Hepatocyte (in vitro differentiated cells): Measurements from ENCODE around the gene CASD1. TPM values are rescaled to one million over a fixed set of nuclear protein-coding genes. Genes with fewer than 3 reads are reported as not detected.

Experiments
- DNase-seq: peaks from one replicate; pipeline ENCODE4 v3.0.0-alpha.2; 2016; ENCODE audit warnings: low spot score
- H2AFZ ChIP-seq: fragments of 200-600 bp; sonication (generic); 2 replicates; pipeline ENCODE4 v1.6.0; 2016; ENCODE audit warnings: antibody characterized with exemption, mild to moderate bottlenecking
- H3K27ac ChIP-seq: fragments of 200-600 bp; sonication (generic); 2 replicates; pipeline ENCODE4 v1.5.1; 2016; ENCODE audit warnings: mild to moderate bottlenecking
- H3K27me3 ChIP-seq: fragments of 200-600 bp; sonication (generic); 2 replicates; pipeline ENCODE4 v1.6.1; 2016
- H3K36me3 ChIP-seq: fragments of 200-600 bp; sonication (generic); replicated peaks from 2 replicates; pipeline ENCODE4 v1.5.1; 2016; ENCODE audit warnings: low read depth; ENCODE audit not compliant: insufficient read depth
- H3K4me1 ChIP-seq: fragments of 200-600 bp; sonication (generic); 2 replicates; pipeline ENCODE4 v1.5.1; 2016; ENCODE audit warnings: mild to moderate bottlenecking, moderate library complexity; ENCODE audit not compliant: insufficient read depth
- H3K4me2 ChIP-seq: fragments of 200-600 bp; sonication (generic); 2 replicates; pipeline ENCODE4 v1.6.0; 2016
- H3K4me3 ChIP-seq: fragments of 200-600 bp; sonication (generic); 2 replicates; pipeline ENCODE4 v1.5.1; 2016; ENCODE audit warnings: mild to moderate bottlenecking
- H3K79me2 ChIP-seq: fragments of 200-600 bp; sonication (generic); 2 replicates; pipeline ENCODE4 v1.6.0; 2017; ENCODE audit warnings: mild to moderate bottlenecking
- H3K9me2 ChIP-seq: fragments of 200-600 bp; sonication (generic); replicated peaks from 2 replicates; pipeline ENCODE4 v1.6.0; 2017; ENCODE audit warnings: mild to moderate bottlenecking; ENCODE audit not compliant: insufficient read depth
- H3K9me3 ChIP-seq: fragments of 200-600 bp; sonication (generic); 2 replicates; pipeline ENCODE4 v1.5.1; 2016; ENCODE audit warnings: low read depth, mild to moderate bottlenecking
- H4K20me1 ChIP-seq: fragments of 200-600 bp; sonication (generic); 2 replicates; pipeline ENCODE4 v1.6.0; 2016; ENCODE audit warnings: mild to moderate bottlenecking; ENCODE audit not compliant: insufficient read depth, poor library complexity, severe bottlenecking
- EZH2 ChIP-seq: fragments of 200-600 bp; sonication (generic); IDR thresholded peaks from 2 replicates; pipeline ENCODE4 v1.6.1; 2016; ENCODE audit warnings: antibody characterized with exemption, mild to moderate bottlenecking, borderline replicate concordance
- EZH2phosphoT487 ChIP-seq: fragments of 200-600 bp; sonication (generic); IDR thresholded peaks from one replicate; pipeline ENCODE4 v1.6.1; 2018; ENCODE audit warnings: antibody characterized with exemption, mild to moderate bottlenecking, low read depth, moderate library complexity; ENCODE audit not compliant: unreplicated experiment, severe bottlenecking
- WGBS: methylation state at CpG from one replicate; pipeline ENCODE4 v1.1.6; 2016; ENCODE audit warnings: low lambda C conversion rate; ENCODE audit errors: missing lambda C conversion rate; 5-methylcytosine and 5-hydroxymethylcytosine counted together
- polyA plus RNA-seq: library from polyadenylated mRNA; unstranded; fragments of >200 nt; fragmentation: Nextera tagmentation; extraction: Ambion mirVana; gene quantifications from 2 replicates; pipeline ENCODE4 v1.2.1, GENCODE V29; 2016
- total RNA-seq: library from RNA; depleted of rRNA; stranded (reverse); fragments of >200 nt; gene quantifications from 2 replicates; pipeline ENCODE4 v1.2.3, GENCODE V29; 2014
- TF ChIP-seq, protein P1 (sequence below): fragments of 200-600 bp; sonication (generic); IDR thresholded peaks from 2 replicates; pipeline ENCODE4 v1.5.1; 2016; ENCODE audit warnings: antibody characterized with exemption, mild to moderate bottlenecking; ENCODE audit not compliant: poor library complexity

The CASD1 gene
- total and polyA plus RNA-seq, 2 experiments from 2014 or later, result 13.7 to 43.3 TPM

DNA sequence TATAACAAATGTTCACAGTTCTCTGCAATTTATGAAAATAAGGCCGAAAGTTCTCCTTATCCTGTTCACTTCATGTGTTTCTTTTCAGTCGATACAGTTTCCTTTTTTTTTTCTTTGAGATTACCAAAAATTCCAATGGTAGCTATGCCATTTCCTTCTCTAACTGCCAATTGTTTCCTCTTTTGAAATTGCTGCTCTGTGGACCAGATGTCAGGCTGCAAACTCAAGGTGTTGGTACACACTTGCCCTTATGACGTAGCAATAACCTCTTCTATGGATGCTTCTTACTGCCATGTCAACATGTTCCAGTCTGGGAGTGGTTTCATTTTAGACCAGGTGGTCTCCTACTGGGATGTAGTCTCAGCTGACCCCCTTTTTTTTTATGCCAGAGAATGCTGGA lies 52.9 kb downstream of the CASD1 start:
- Histone ChIP-seq H3K4me3 (no peak overlapping the region), H2AFZ (no peak overlapping the region), H3K4me2 (no peak overlapping the region), H3K9me2 (no peaks in the 10 kb centered on the region), H3K27me3 (no peaks in the 10 kb centered on the region), H3K79me2 (no peaks in the 10 kb centered on the region), H3K36me3 (no peaks in the 10 kb centered on the region), H3K27ac (no peak overlapping the region), H3K9me3 (no peaks in the 10 kb centered on the region), H3K4me1 (peaks cover 4% of the 10 kb centered on the region), H4K20me1 (no peaks in the 10 kb centered on the region)
- TF ChIP-seq EZH2 (no peak), EZH2phosphoT487 (no peak)
- TF ChIP-seq, protein P1, sequence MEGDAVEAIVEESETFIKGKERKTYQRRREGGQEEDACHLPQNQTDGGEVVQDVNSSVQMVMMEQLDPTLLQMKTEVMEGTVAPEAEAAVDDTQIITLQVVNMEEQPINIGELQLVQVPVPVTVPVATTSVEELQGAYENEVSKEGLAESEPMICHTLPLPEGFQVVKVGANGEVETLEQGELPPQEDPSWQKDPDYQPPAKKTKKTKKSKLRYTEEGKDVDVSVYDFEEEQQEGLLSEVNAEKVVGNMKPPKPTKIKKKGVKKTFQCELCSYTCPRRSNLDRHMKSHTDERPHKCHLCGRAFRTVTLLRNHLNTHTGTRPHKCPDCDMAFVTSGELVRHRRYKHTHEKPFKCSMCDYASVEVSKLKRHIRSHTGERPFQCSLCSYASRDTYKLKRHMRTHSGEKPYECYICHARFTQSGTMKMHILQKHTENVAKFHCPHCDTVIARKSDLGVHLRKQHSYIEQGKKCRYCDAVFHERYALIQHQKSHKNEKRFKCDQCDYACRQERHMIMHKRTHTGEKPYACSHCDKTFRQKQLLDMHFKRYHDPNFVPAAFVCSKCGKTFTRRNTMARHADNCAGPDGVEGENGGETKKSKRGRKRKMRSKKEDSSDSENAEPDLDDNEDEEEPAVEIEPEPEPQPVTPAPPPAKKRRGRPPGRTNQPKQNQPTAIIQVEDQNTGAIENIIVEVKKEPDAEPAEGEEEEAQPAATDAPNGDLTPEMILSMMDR, result no peak
- 86% methylated on average over 3 of the region's 3 CpGs for whole genome bisulfite sequencing
- no peak for DNase-seq

DNA sequence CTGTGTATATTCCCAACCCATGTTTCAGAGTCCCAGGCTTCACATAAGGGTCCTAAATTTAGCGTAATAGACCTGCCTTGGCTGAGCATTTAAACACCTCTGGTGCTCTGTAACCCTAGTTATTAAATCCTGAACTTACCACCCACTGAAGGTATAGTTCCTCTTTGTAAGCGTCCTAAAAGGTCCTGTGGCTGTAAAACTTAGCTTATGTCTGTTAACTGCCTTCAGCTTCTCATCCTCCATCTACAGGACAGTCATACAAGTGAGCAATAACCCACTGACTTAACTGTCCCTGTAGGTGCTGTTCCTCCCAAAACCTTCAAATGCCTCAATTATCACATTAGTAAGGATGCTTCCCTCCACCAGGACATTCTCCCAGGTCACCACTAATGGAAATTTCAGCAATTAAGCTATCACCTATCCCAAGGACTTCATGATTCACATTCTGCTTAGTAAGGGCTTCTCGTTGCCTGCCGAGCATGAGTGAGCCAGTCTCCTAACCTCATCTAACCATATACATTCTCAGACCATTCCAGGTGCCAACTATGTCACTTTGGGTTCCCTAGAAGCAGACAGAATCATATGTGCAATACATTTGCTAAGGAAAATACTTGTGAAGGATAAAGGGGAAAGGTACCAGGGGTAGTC lies 55.8 kb downstream of the CASD1 start:
- H3K79me2 ChIP-seq, result no peaks in the 10 kb centered on the region
- no peaks in the 10 kb centered on the region for H3K36me3 ChIP-seq
- H4K20me1 ChIP-seq, result no peaks in the 10 kb centered on the region
- no peak overlapping the region for H3K4me2 ChIP-seq
- no peak overlapping the region for H3K27ac ChIP-seq
- TF ChIP-seq, protein P1, result no peak
- no peak for TF ChIP-seq EZH2phosphoT487
- no peak for TF ChIP-seq EZH2
- no peak for DNase-seq
- H2AFZ ChIP-seq, result no peak overlapping the region
- H3K4me3 ChIP-seq, result no peak overlapping the region
- no peaks in the 10 kb centered on the region for H3K9me2 ChIP-seq
- no peaks in the 10 kb centered on the region for H3K9me3 ChIP-seq
- no peaks in the 10 kb centered on the region for H3K27me3 ChIP-seq
- no peaks in the 10 kb centered on the region for H3K4me1 ChIP-seq
- 95% methylated on average over 4 of the region's 4 CpGs for WGBS

DNA sequence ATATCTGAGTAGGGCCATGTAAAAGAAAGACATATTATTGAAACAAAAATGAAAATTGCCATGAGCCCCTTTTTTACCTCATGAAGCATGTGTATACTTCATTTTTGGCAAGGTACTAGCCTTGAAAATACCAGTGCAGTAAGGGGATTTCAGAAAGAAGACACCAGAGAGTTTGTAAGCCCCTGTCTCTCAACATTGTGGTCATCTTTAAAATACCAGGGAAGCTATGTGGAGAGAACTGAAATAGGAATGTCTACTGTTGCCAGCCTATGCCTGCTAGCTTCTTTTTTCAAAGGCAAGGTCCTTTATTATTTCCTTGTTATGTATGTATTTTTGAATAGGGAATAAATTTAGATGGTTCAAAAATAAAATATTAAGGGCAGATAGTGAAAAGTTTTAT lies 57.8 kb downstream of the CASD1 start:
- no peak overlapping the region for H3K4me2 ChIP-seq
- TF ChIP-seq EZH2phosphoT487, result no peak
- TF ChIP-seq, protein P1, result no peak
- TF ChIP-seq EZH2, result no peak
- H3K4me3 ChIP-seq, result no peak overlapping the region
- H3K27me3 ChIP-seq, result no peaks in the 10 kb centered on the region
- no peaks in the 10 kb centered on the region for H3K9me3 ChIP-seq
- DNase-seq, result no peak
- H3K36me3 ChIP-seq, result no peaks in the 10 kb centered on the region
- no peaks in the 10 kb centered on the region for H3K4me1 ChIP-seq
- no peak overlapping the region for H2AFZ ChIP-seq
- no peak overlapping the region for H3K27ac ChIP-seq
- no peaks in the 10 kb centered on the region for H3K9me2 ChIP-seq
- H4K20me1 ChIP-seq, result no peaks in the 10 kb centered on the region
- H3K79me2 ChIP-seq, result no peaks in the 10 kb centered on the region

DNA sequence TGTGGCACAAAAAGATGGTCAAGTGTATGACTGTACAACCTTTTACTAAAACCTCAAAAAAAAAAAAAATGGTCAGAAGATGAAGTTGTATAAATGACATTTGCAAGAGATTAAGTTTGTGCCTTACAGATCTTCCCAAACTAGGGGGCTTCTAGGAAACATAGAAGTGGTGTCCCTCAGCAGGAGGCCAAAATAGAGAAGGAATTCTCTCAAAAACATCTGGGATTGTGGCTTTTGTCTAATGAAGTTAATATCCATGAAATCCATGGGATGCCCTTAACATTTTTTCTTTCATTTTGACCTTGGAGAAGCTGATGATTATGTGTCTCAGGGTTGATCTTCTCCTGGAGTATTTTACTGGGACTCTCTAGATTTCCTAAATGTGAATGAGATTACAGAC lies 62.2 kb downstream of the CASD1 start:
- H3K27ac ChIP-seq, result no peak overlapping the region
- no peak overlapping the region for H3K4me2 ChIP-seq
- H3K9me3 ChIP-seq, result peaks cover 10% of the 10 kb centered on the region
- H3K36me3 ChIP-seq, result no peaks in the 10 kb centered on the region
- no peaks in the 10 kb centered on the region for H3K4me1 ChIP-seq
- no peaks in the 10 kb centered on the region for H3K27me3 ChIP-seq
- H2AFZ ChIP-seq, result no peak overlapping the region
- no peaks in the 10 kb centered on the region for H3K79me2 ChIP-seq
- no peaks in the 10 kb centered on the region for H4K20me1 ChIP-seq
- H3K9me2 ChIP-seq, result no peaks in the 10 kb centered on the region
- no peak for TF ChIP-seq EZH2
- no peak for TF ChIP-seq EZH2phosphoT487
- TF ChIP-seq, protein P1, result no peak
- DNase-seq, result no peak
- H3K4me3 ChIP-seq, result no peak overlapping the region
